Stimulated activated naive CD8-positive, alpha-beta T cell treated with anti-CD3 and anti-CD28 coated beads, Interleukin-15, amount 100 ng/mL, for 72 hours (primary cell): Measurements from ENCODE around the gene PPP1R13L.

Experiments
- ATAC-seq: fragments of 150-1000 bp; cut with Tn5 transposase; 2 replicates; pipeline ENCODE4 v1.10.0; 2021; ENCODE audit warnings: mild to moderate bottlenecking, moderate library complexity
- DNase-seq, 2 donors: peaks; one replicate each; pipeline ENCODE4 v3.0.0; 2021 to 2022
- H3K27ac Mint-ChIP-seq, 2 donors: one replicate each; pipeline ENCODE4 v1.8.0; 2022; ENCODE audit warnings: mild to moderate bottlenecking in 2 of 2, mixed read lengths in 2 of 2, moderate library complexity in 2 of 2
- H3K27me3 Mint-ChIP-seq: one replicate; pipeline ENCODE4 v1.8.0; 2022; ENCODE audit warnings: mixed read lengths
- H3K4me1 Mint-ChIP-seq: one replicate; pipeline ENCODE4 v1.8.0; 2022; ENCODE audit warnings: mild to moderate bottlenecking, mixed read lengths
- H3K4me3 Mint-ChIP-seq, 2 donors: one replicate each; pipeline ENCODE4 v1.8.0; 2022; ENCODE audit warnings: mild to moderate bottlenecking in 2 of 2, mixed read lengths in 2 of 2, moderate library complexity in 1 of 2
- H3K9me3 Mint-ChIP-seq, 2 donors: one replicate each; pipeline ENCODE4 v1.8.0; 2022; ENCODE audit warnings: mixed read lengths in 2 of 2

PPP1R13L gene

GRCh38 chr19:45368737-45369340, 36.0 kb downstream of the PPP1R13L start:
- Mint-ChIP-seq H3K4me1 (peaks cover 17% of the 10 kb centered on the region), H3K4me3 (peak overlapping the region; percentile 47 to 50), H3K9me3 (no peaks in the 10 kb centered on the region), H3K27me3 (no peaks in the 10 kb centered on the region), H3K27ac (no peak overlapping the region)
- no peak for DNase-seq
- no peak for ATAC-seq

- Mint-ChIP-seq H3K9me3 (no peaks in the 10 kb centered on the region), H3K27ac (peak overlapping the region in 1 of 2 donors; percentile 71), H3K4me1 (peaks cover 17% of the 10 kb centered on the region), H3K4me3 (no peak overlapping the region), H3K27me3 (no peaks in the 10 kb centered on the region)
- ATAC-seq (no peak), DNase-seq (no peak)
These were observed 36.7 kb downstream of the PPP1R13L start for GRCh38 chr19:45368127-45368526.

GRCh38 chr19:45364696-45365095, 40.2 kb downstream of the PPP1R13L start:
- Mint-ChIP-seq H3K4me3 (no peak overlapping the region), H3K9me3 (no peaks in the 10 kb centered on the region), H3K4me1 (peaks cover 9% of the 10 kb centered on the region), H3K27me3 (no peaks in the 10 kb centered on the region), H3K27ac (no peak overlapping the region)
- no peak for DNase-seq
- no peak for ATAC-seq

GRCh38 chr19:45363861-45364459, 40.9 kb downstream of the PPP1R13L start:
- Mint-ChIP-seq H3K9me3 (no peaks in the 10 kb centered on the region), H3K4me1 (peaks cover 4% of the 10 kb centered on the region), H3K4me3 (no peak overlapping the region), H3K27ac (no peak overlapping the region), H3K27me3 (no peaks in the 10 kb centered on the region)
- ATAC-seq (peak; percentile 45), DNase-seq (no peak)

- no peak overlapping the region for H3K4me3 Mint-ChIP-seq
- no peaks in the 10 kb centered on the region for H3K9me3 Mint-ChIP-seq
- H3K27ac Mint-ChIP-seq: no peak overlapping the region
- H3K4me1 Mint-ChIP-seq: no peaks in the 10 kb centered on the region
- H3K27me3 Mint-ChIP-seq: no peaks in the 10 kb centered on the region
- no peak for ATAC-seq
- no peak for DNase-seq
These were observed 42.6 kb downstream of the PPP1R13L start for GRCh38 chr19:45362291-45362690.

GRCh38 chr19:45361608-45362007, 43.3 kb downstream of the PPP1R13L start:
- Mint-ChIP-seq H3K4me3 (no peak overlapping the region), H3K4me1 (no peaks in the 10 kb centered on the region), H3K27ac (peak overlapping the region in 1 of 2 donors; percentile 44), H3K9me3 (no peaks in the 10 kb centered on the region), H3K27me3 (no peaks in the 10 kb centered on the region)
- ATAC-seq (no peak), DNase-seq (no peak)

- ATAC-seq: no peak
- Mint-ChIP-seq H3K27me3 (no peaks in the 10 kb centered on the region), H3K4me3 (no peak overlapping the region), H3K9me3 (no peaks in the 10 kb centered on the region), H3K4me1 (no peaks in the 10 kb centered on the region), H3K27ac (peak overlapping the region in 1 of 2 donors; percentile 61)
- DNase-seq: no peak
These were observed 46.6 kb downstream of the PPP1R13L start for GRCh38 chr19:45358213-45358792.

GRCh38 chr19:45357445-45357783, 47.5 kb downstream of the PPP1R13L start:
- Mint-ChIP-seq H3K27me3 (no peaks in the 10 kb centered on the region), H3K4me3 (no peak overlapping the region), H3K9me3 (no peaks in the 10 kb centered on the region), H3K27ac (no peak overlapping the region), H3K4me1 (no peaks in the 10 kb centered on the region)
- ATAC-seq: peak; percentile 14
- DNase-seq: no peak

GRCh38 chr19:45356760-45357444, 48.0 kb downstream of the PPP1R13L start:
- no peaks in the 10 kb centered on the region for H3K9me3 Mint-ChIP-seq
- no peak for DNase-seq
- H3K27ac Mint-ChIP-seq: no peak overlapping the region
- H3K4me1 Mint-ChIP-seq: no peaks in the 10 kb centered on the region
- H3K4me3 Mint-ChIP-seq: no peak overlapping the region
- no peaks in the 10 kb centered on the region for H3K27me3 Mint-ChIP-seq
- ATAC-seq: no peak

GRCh38 chr19:45355910-45356309, 49.0 kb downstream of the PPP1R13L start:
- Mint-ChIP-seq H3K4me3 (no peak overlapping the region), H3K27ac (no peak overlapping the region), H3K27me3 (no peaks in the 10 kb centered on the region), H3K4me1 (no peaks in the 10 kb centered on the region), H3K9me3 (no peaks in the 10 kb centered on the region)
- DNase-seq: no peak
- no peak for ATAC-seq

GRCh38 chr19:45355402-45355801, 49.5 kb downstream of the PPP1R13L start:
- Mint-ChIP-seq H3K27ac (no peak overlapping the region), H3K9me3 (no peaks in the 10 kb centered on the region), H3K4me1 (no peaks in the 10 kb centered on the region), H3K4me3 (no peak overlapping the region), H3K27me3 (no peaks in the 10 kb centered on the region)
- DNase-seq: no peak
- ATAC-seq: no peak

- Mint-ChIP-seq H3K4me1 (no peaks in the 10 kb centered on the region), H3K27me3 (no peaks in the 10 kb centered on the region), H3K4me3 (no peak overlapping the region), H3K9me3 (no peaks in the 10 kb centered on the region), H3K27ac (peak overlapping the region in 1 of 2 donors; percentile 63)
- DNase-seq: no peak
- no peak for ATAC-seq
These were observed 50.5 kb downstream of the PPP1R13L start for GRCh38 chr19:45354241-45354842.

GRCh38 chr19:45352914-45353796, 51.7 kb downstream of the PPP1R13L start:
- DNase-seq: no peak
- no peak overlapping the region for H3K4me3 Mint-ChIP-seq
- H3K27ac Mint-ChIP-seq: no peak overlapping the region
- peak; percentile 15 for ATAC-seq
- no peaks in the 10 kb centered on the region for H3K27me3 Mint-ChIP-seq
- H3K9me3 Mint-ChIP-seq: no peaks in the 10 kb centered on the region
- H3K4me1 Mint-ChIP-seq: peaks cover 5% of the 10 kb centered on the region

GRCh38 chr19:45352471-45352870, 52.4 kb downstream of the PPP1R13L start:
- no peak for DNase-seq
- Mint-ChIP-seq H3K27me3 (no peaks in the 10 kb centered on the region), H3K4me1 (peaks cover 8% of the 10 kb centered on the region), H3K4me3 (no peak overlapping the region), H3K9me3 (no peaks in the 10 kb centered on the region), H3K27ac (no peak overlapping the region)
- no peak for ATAC-seq

GRCh38 chr19:45352062-45352461, 52.8 kb downstream of the PPP1R13L start:
- ATAC-seq (no peak), DNase-seq (no peak)
- Mint-ChIP-seq H3K27ac (no peak overlapping the region), H3K9me3 (no peaks in the 10 kb centered on the region), H3K4me3 (no peak overlapping the region), H3K27me3 (no peaks in the 10 kb centered on the region), H3K4me1 (peaks cover 8% of the 10 kb centered on the region)
